ENCODE measurements around the gene PPP1R36.

The PPP1R36 gene

GRCh38 chr14:64636208-64636979 lies 86.6 kb downstream of the PPP1R36 start:
- peak; percentile 85 for DNase-seq
- in situ Hi-C loops (cut with MboI; ENCODE audit: low pct_unique_long_range_greater_than_20kb, low sequenced_read_pairs), result loop anchor here (25.0 kb wide), 1 partner anchor 299 kb away; no protein-coding TSS in a partner anchor

DNA sequence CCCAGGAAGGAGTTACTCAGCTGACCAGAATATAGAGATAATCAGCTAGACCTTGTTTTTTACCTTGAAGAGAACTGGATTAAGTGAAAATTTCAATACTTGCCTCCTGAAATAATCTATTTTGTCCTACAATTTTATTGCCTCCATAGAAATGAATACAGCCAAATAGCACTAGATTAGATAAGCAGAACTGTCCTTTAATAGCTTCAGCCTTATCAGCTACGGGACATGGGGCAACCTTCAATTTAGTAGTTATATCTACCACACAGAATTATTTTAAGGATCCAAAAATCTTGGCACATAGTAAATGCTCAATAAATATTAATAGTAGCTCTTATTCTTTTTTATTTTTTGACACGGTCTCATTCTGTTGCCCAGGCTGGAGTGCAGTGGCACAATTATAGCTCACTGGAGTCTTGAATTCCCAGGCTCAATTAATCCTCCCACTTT lies 87.2 kb downstream of the PPP1R36 start:
- in situ Hi-C loops (cut with MboI; ENCODE audit: low pct_unique_long_range_greater_than_20kb, low sequenced_read_pairs), result loop anchor here (25.0 kb wide), 1 partner anchor 300 kb away; no protein-coding TSS in a partner anchor
- no peak for DNase-seq

DNA sequence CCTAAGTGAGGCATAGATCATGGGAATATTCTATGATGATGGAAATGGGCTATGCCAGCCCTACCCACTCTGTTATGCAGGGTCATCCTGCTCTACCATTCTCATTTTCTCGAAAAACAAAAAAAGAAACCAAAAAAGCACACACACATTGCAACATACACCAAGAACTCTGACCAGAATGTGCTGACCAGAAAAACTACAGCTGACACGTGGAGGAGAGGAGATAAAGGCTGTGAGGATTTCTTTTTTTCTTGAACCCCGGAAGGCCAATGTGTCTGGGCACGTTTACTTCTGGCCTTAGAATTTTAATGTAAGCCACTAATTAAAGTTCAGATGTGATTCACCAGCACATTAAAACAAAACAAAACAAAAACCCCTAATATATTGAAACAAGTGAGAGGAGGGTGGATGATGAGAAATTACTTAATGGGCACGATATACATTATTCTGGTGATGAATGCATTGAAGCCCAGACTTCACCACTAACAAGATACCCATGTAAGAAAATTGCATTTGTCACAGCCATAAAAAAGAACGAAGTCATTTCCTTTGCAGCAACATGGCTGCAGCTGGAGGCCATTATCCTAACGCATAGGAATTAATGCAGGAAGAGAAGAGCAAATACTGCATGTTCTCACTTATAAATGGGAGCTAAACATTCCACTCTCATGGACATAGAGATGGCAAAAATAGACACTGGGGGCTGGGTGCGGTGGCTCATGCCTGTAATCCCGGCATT lies 88.1 kb downstream of the PPP1R36 start:
- in situ Hi-C loops (cut with MboI; ENCODE audit: low pct_unique_long_range_greater_than_20kb, low sequenced_read_pairs), result loop anchor here (25.0 kb wide), 1 partner anchor 301 kb away; no protein-coding TSS in a partner anchor
- DNase-seq, result no peak

- no peak for DNase-seq
- in situ Hi-C loops (cut with MboI; ENCODE audit: low pct_unique_long_range_greater_than_20kb, low sequenced_read_pairs), result loop anchor here (25.0 kb wide), 1 partner anchor 301 kb away; no protein-coding TSS in a partner anchor
These were observed 88.9 kb downstream of the PPP1R36 start for GRCh38 chr14:64638625-64639024.

Measured in KBM-7 (cell line).